Activated naive CD4-positive, alpha-beta T cell treated with Interleukin-2 at 50 U/mL for 16 hours (primary cell): ENCODE measurements around the gene CNOT6L.
A peak's percentile ranks its signal among the peaks of the same experiment; 100 is the strongest.
"Not testable (repeated sequence)": the region's sequence is repeated elsewhere in the genome, so short reads cannot be mapped to it uniquely, and the experiment has no call there.

Experiments
- DNase-seq: peaks from one replicate; pipeline ENCODE4 v3.0.0-alpha.2; 2020

CNOT6L gene

DNA sequence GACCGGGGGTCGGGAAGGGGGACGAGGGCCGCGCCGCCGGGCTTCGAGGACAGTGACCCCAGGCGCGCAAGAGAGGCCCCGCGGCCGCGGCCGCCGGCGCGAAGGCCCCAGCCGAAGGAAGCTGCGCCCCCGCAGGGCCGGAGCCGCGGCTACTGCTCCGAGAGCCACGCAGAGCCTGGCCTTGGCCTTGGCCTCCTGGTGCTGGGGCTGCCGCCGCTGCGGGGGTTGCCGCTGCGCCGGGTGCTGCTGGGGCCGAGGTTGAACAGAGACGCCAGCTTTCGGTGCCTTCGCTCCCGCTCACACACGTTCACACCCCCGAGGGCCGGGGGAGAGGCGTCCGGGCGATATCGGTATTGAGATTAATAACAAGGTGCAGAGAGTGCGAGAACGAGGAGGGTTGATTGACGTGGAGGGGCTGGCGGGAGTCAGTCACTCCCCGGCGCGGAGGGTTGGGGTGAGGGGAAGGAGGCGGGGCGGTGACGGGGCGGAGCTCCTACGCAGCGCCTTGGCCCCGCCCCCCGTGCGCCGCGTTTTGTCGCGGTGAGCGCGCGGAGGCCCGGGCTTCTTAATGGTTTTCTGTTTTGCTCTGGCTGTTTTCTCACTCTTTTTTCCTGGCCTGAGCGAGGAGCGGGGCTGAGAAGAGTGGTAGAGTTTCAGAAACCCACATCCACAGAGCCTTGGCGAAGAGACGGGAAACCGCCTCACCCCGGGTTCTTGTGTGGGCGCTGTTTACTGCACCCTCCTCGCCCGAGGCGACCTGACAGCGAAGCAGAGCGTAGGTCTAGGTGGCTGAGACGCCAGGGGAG lies 878 bp upstream of the CNOT6L start:
- peak; percentile 94 for DNase-seq

DNA sequence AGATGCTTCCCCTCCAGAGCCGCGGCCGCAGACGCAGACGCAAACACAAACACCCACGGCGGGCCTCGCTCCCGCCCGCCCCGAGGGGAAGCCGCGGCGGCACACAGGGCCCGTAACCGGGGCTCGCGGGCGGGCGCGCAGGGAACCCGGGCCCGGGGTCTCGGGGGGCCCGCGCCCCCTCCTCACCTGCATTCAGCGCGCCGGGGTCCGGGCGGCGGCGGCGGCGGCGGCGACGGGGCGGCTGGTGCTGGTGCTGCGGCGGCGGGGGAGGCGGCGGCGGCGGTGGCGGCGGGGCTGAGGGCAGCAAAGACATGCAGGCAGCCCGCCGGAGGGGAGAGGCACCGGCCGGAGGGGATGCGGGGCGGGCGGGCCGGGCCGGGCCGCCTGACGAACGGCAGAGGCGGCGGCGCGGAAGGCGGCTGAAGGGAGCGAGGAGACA lies 255 bp upstream of the CNOT6L start:
- no peak for DNase-seq

DNA sequence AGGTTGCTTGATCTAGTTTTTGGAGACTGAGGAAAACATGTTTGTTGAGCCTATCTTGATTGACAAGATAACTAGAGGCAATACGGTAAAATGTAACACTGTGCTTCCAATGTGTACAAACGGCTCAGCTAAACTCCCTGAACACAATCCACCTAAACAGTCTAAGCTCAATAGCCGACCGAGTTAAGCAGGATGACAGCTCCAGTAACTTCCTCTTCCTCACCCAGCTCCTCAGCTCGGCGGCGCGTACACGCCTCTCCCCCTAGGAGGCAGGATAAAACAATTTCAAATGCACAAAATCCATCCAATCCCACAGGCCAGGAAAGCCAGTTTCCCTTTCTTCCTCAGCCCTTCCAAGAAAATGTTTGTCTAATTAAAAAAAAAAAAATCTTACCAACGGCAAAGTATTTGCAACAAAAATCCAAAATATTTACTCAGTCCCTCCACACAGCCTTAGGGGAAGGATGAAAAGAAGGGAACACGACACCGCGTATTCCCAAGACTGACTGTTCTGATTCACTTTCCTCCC lies 1.0 kb downstream of the CNOT6L start:
- peak; percentile 45 for DNase-seq

DNA sequence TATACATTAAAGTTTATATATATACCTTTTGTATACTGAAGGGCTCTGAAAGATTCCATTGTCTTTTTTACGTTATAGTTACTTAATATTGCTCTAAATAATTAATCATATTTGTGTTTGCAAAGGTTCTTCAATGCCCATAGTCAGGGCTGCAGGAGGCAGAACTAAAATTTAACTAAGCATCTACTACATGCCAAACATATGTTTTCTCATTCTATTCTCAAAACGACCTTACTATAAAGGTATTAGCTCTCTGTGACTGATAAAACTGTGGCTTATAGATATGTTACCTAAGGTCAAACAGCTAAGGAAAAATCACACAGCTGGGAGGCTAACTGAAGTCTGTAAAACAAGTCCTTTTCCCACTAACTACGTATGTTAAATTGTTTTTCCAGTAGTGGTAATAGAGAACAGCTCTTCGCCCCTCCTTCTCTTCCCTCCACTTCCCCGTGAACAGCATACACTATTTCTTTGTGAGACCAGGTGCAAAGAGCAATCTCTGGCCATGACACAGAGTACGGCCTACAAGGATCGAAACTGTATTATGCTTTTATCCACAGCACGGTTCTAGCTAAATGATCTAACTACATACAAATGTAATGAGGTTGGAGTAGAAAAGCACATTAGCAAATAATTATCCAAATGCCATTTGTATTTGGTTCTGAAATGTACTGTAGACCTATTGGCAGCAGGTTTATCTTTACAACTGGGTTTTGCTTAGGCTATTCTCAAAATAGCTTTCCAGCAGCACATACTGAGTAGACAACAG lies 1.7 kb downstream of the CNOT6L start:
- no peak for DNase-seq

DNA sequence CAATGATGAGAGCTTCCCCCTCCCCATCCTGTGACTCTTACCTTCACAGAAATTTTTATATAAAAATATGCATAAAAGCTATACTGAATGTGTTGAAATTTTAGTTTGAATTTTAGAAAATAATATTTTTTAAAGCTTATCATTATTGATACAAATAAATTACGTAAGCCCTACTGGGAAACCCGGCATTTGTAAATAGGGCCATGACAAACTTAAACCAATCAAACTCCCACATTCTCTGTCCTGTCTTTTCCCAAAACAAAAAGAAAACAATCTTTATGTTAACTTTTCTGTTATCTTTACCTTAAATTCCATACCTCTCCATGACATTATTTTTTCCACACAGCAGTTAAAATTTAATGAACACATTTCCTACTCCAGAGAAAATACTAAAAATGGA lies 2.6 kb downstream of the CNOT6L start:
- DNase-seq, result no peak

DNA sequence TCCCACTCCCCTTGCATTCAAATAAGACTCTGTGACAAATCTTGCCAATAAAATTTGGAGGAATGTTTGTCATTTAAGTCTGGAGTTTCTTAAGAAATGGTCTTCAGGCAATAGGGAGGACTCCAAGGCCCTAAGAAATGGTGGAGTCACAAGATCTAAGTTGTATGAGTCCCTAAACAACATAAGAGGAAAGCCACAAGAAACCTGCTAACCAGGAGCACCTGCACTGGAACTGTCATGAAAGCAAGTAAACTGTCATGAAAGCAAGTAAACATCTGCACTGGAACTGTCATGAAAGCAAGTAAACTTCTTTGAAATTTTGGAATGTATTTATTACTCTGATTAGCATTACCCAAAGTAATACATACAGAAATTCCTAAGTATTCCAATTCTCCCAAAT lies 3.5 kb downstream of the CNOT6L start:
- DNase-seq, result no peak

DNA sequence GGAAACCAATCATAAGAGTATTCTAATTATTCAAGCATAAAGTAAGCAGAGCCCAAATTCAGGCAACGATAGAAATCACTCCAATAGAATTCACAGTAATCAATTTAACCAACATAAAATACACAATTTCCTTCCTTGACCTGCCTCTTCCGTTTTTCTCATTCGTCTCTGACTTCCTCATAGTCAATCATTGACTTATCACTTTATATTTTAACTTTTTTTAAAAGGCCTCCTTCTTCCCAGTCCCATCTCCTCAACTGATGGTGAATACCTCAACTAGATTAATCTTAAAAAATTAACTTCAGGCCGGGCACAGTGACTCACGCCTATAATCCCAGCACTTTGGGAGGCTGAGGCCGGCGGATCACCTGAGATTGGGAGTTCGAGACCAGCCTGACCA lies 13.3 kb downstream of the CNOT6L start:
- no peak for DNase-seq

DNA sequence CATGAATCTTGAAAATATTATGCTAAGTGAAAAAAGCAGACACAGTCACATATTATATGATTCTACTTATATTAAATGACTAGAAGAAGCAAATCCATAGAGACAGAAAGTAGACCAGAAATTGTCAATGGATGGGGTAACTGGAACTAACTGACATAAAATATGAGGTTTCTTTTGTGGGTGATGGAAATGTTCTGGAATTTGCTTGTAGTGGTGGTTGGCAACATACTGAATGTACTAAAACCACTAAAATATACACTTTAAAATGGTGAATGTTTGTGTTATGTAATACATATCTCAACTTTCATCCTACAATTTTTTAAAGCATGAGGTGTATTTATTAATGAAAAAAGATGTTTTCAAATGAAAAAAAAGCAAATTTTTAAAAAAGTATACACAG lies 14.7 kb downstream of the CNOT6L start:
- no peak for DNase-seq

DNA sequence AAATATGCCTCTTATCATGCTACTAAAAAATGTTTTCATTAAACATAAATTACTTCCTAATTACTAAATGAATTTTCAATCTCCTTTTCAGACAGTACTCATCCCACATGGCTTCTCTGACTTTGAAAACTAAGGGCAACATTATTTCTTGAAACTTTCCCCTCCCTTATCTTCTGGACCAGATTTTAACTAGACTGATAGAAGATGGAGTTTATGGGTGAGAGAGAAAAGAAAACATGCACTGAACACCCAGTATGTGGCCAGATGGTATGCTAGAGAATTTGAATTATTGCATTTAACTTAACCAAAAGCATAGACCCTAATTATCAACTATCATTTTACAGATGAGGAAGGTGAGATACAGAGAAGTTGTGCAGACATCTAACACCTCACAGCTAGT lies 16.8 kb downstream of the CNOT6L start:
- no peak for DNase-seq

DNA sequence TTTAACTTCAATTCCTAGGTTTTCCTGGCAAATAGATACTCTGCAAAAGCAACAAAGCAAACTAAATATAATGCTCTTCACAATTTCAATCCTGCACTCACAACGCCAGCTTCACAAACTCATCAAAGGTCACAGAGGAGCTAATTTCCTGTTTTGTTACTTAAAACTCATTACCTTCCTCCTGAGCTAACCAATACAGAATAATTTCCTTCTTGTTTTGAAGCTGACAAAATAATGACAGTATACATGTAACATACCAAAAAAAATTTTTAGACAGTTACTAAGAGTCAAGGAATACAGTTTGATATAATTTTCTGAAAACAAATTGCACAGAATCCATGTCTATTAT lies 17.9 kb downstream of the CNOT6L start:
- DNase-seq, result no peak

DNA sequence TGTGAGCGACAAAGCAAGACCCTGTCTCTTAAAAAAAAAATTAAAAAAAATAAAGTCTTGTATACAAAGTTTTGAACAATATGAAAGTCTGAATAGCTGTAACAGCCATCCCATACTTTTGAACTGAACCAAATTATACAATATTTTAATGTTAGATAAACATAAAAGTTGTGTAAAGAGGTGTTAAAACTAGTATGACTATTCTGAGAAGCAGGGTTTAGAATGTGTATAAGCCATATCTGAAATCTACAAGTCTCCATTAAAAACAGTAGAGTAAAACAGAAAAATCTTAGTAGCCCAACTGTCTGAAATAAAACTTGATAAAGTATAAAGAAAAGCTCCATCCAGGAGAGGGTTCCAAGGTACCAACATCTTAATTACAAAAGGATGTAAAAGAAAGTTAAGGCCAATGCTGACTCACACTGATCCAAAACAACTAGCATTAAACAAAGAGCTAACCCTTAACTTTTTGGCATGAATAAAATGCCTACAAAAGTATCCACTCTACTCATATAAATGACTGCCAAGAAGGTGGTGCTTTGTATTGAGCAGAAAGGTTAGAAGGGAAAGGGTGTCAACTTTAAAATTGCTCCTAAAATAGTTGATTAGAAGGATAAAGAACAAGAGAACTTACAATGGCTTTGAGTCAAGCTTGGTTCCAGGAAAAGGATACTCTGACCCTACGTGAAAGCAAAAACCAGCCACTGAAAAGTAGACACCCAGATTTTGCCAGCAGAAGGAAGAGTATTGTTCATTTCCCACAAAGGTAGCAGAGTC lies 18.5 kb downstream of the CNOT6L start:
- DNase-seq, result no peak

DNA sequence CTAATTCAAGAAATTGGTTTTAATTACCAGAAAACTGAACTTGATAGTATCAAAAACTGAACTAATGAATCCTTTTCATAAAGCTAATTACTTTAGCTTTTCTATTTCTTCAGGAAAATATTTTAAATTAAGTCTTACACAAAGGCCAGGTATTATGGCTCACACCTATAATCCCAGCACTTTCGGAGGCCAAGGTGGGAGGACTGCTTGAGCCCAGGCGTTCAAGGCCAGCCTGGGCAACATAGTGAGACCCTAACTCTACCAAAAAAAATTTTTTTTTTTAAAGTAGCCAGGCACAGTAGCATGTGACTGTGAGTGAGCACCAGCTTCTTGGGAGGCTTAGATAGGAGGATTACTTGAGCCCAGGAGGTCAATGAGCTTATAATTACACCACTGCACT lies 19.1 kb downstream of the CNOT6L start:
- no peak for DNase-seq

DNA sequence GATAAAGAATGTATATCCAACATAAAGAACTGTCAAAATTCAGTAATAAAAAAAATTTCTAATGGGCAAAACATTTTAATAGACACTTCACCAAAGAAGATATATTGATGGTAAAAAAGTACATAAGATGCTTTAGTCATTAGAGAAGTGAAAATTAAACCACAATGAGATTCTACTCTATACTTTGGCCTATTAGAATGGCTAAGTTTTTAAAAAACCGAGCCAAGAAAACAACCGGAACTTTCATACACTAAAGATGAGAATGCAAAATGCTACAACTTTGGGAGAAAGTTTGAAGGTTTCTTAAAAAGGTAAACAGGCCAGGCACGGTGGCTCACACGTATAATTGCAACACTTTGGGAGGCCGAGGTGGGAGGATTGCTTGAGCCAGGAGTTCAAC lies 20.8 kb downstream of the CNOT6L start:
- no peak for DNase-seq

DNA sequence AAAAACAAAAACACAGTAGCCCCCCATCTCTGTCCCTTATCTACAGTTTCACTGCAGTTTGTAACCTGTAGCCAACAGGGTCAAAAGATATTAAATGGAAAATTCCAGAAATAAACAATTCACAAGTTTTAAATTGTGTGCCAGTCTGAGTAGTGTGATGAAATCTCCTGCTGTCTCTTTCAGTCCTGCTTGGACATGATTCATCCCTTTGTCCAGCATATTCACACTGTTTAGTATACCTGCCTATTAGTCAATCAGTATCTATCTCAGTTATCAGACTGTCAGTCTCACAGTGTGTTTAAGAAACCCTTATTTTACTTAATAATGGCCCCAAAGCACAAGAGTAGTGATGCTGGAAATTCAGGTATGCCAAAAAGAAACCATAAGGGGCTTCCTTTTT lies 21.9 kb downstream of the CNOT6L start:
- DNase-seq, result no peak

DNA sequence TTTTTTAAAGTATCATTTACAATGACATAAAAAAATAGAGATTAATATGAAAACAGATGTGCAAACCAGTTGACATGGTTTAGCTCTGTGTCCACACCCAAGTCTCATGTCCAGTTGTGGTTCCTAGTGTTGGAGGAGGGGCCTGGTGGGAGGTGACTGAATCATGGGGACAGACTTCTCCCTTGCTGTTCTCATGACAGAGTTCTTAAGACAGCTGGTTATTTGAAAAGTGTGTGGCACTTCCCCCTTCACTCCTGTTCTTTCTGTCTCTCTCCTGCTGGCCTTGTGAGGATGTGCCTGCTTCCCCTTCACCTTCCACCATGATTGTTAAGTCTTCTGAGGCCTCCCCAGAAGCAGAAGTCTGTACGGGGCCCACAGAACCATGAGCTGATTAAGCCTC lies 23.8 kb downstream of the CNOT6L start:
- DNase-seq, result no peak

DNA sequence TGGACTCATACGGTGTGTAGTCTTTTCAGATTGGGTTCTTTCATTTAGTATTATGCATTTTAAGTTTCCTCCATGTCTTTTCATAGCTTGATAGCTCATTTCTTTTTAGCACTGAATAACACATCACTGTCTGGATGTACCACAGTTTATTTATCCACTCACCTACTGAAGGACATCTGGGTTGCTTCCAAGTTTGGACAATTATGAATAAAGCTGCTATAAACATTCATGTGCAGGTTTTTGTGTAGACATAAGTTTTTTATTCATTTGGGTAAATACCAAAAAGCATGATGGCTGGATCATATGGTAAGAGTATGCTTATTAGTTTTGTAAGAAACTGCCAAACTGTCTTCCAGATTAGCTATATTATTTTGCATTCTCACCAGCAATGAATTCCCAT lies 29.0 kb downstream of the CNOT6L start:
- DNase-seq, result no peak

DNA sequence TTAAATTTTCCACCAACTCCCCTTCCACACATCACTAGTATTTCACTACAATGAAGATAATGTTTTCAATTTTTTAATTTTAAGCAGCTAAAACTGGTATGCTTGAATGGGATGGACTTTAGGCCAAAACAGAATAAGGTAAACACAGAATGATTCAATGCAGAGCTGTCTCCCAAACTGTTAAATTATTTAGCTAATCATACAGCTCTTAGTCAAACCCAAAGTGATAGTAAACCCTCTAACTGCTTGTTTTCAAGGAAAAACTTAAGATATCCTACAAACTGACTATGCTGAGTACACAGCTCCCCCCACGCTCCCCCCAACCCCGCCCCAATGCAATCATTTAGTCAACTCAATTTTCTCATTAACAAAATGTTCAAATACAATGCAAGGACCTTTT lies 30.2 kb downstream of the CNOT6L start:
- no peak for DNase-seq

DNA sequence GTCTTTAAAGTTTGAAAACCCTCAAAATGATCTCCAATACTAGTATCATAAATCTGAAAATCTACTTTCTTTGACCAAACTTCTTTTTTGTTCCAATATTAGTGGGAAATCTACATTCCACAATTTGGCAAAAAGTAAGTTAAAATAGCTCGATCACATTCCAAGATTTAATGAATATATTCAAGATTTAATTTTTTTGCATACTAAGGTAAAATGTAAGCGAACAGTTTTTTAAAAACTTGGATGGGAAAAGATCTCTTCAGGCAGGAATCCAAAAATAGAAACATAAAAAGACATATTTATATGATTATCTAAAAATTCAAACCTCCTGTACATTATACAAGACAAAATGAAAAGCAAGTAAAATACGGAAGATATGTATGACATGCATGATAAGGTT lies 31.2 kb downstream of the CNOT6L start:
- no peak for DNase-seq

DNA sequence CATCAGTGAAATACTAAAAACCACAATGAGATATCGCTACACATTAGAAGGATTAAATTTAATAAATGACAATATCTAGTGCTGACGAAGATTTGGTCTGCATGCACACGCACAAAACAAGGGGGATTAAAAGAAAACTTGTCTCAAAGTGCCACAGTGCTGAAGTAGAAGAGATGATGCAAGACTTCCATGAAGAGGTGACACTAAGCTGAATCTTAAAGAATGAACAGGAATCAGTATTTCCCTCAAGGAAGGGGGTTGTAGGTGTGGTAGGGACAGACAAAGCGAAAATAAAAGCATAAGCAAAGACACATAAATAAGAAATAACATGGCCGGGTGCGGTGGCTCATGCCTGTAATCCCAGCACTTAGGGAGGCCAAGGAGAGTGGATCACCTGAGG lies 33.5 kb downstream of the CNOT6L start:
- DNase-seq, result no peak

DNA sequence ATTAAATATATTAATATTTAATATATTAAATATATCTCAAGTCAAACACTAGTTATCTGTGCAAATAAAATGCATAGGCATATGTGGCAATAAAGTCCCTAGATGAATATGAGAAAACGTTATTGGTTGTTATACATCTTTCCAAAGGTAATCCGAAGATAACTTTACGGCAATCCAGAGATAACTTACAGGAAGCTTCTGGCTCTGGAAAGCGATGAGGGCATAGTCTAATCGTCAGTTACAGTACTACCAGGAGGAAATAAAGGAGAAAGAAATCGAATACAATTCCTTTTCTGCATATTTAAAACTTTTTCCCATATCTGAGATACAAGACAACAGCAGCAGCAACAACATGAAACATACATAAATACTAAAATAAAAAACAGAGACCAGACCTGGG lies 35.3 kb downstream of the CNOT6L start:
- no peak for DNase-seq

DNA sequence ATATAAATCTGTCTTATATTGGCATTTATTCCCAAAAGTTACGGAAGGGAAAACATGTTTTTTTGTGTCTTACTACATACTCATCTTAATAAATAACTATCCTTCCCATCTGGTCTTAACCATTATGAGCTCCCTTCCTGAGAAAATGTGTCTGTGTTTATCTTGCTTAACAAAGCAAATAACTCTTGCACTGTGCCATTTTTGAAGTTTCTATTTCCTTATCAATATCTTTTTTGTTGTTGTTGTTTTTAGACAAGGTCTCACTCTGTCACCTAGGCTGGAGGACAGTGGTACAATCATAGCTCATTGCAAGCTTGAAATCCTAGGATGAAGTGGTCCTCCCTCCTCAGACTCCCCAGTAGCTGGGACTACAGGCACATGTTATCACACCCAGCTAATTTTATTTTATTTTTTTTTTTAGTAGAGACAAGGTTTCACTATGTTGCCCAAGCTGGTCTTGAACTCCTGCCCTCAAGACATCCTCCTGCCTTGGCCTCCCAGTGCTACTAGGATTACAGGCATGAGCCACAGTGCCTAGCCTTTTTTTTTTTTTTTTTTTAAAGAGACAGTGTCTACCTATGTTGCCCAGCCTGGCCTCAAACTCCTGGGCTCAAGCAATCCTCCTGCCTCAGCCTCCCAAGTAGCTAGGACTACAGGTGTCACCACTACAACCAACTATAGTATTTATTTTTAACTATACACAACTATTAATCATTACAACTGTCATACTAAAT lies 36.9 kb downstream of the CNOT6L start:
- DNase-seq, result no peak

DNA sequence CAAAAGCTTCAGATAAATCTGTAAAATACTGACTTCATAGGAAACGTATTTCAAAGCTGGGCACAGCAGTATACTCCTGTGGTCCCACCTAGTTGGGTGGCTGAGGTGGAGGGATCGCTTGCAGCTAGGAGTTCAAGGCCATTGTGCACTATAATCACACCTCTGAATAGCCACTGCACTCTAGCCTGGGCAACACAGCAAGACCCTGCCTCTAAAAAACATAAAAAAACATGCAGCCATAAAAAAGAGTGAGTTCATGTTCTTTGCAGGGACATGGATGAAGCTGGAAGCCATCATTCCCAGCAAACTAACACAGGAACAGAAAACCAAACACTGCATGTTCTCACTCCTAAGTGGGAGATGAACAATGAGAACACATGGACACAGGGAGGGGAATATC lies 38.4 kb downstream of the CNOT6L start:
- DNase-seq, result not testable (repeated sequence)
